ENCODE data around the gene KDM2B.
A peak's percentile ranks its signal among the peaks of the same experiment; 100 is the strongest.
"Not testable (repeated sequence)": the region's sequence is repeated elsewhere in the genome, so short reads cannot be mapped to it uniquely, and the experiment has no call there.

Gene KDM2B

DNA sequence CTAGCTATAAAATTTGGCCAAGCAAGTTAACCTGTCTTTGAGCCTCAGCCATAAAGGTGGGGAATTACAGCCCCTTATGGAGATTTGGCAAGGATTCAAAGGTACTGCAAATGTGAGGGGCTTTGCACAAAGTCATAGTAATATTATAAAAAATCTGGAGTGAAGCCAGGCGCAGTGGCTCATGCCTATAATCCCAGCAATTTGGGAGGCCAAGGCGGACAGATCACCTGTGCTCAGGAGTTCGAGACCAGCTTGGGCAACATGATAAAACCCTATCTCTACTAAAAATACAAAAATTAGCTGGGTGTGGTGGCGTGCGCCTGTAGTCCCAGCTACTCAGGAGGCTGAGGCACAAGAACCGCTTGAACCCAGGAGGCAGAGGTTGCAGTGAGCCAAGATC is 4.1 kb upstream of the KDM2B start:
- not testable (repeated sequence) for H3K27me3 ChIP-seq (ENCODE audit: control insufficient read depth, insufficient read depth, low read length); H3K4me1 ChIP-seq (ENCODE audit: control insufficient read depth, insufficient read depth, low read length)
- WGBS (ENCODE audit: insufficient coverage, insufficient read length) = no CpG with 5 or more reads among the region's 6 CpGs

DNA sequence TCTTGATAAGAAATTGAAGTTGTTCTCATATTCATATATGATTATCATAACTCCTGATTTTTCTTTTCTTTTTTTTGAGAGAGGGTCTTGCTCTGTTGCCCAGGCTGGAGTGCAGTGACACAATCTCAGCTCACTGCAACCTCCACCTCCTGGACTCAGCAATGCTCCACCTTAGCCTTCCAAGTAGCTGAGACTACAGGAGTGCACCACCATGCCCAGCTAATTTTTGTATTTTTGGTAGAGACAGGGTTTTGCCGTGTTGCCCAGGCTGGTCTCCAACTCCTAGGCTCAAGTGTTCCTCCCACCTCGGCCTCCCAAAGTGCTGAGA is 2.5 kb upstream of the KDM2B start:
- H3K4me1 ChIP-seq (ENCODE audit: control insufficient read depth, insufficient read depth, low read length); DNase-seq (ENCODE audit: low read depth, low spot score); H3K4me3 ChIP-seq (ENCODE audit: low read length); H3K36me3 ChIP-seq (ENCODE audit: control insufficient read depth, insufficient read depth, low read length); H3K27me3 ChIP-seq (ENCODE audit: control insufficient read depth, insufficient read depth, low read length); H3K27ac ChIP-seq (ENCODE audit: low read length); H3K9me3 ChIP-seq (ENCODE audit: control insufficient read depth, insufficient read depth, low read length): not testable (repeated sequence)
- WGBS (ENCODE audit: insufficient coverage, insufficient read length) = no CpG with 5 or more reads among the region's 2 CpGs

More for the DNA sequence above, 4.1 kb upstream of the KDM2B start:
- H3K9me3 ChIP-seq (ENCODE audit: control insufficient read depth, insufficient read depth, low read length); H3K36me3 ChIP-seq (ENCODE audit: control insufficient read depth, insufficient read depth, low read length); DNase-seq (ENCODE audit: low read depth, low spot score); H3K27ac ChIP-seq (ENCODE audit: low read length); H3K4me3 ChIP-seq (ENCODE audit: low read length): not testable (repeated sequence)

DNA sequence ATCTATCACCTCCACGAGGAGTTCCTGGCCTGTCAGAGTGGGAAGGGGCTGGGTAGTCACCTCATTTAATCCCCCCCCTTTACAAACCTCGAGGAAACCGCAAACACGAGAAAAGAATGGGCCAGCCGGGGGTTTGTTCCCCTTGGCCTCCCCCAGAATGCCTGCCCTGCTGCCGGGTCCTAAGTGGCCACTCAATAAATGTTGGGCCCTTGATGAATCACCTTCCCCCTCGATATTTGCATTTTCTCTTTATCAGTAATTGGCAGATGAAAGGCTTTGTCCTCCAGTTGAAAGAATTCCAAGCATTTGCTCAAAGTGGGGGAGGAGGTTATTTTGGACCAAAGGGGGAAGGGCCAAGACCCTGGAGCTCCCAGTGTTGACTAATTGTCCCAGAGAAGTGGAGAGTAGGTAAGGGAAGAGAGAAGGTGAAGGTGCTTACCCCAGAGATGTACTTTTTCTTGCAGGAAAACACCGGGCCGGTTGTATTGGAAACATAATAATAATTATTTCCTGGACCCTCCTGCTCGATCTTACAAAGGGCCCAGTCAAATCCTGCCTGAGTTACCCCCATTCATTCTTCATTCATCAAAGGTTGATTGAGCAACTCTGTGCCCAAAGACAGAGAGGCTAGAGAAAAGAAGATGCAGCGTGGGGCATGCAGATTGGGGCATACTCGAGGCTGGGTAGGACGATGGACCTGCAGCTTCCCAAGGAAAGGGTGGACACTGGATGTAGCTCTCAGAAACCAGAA is 1.9 kb upstream of the KDM2B start:
- Histone ChIP-seq H3K27me3 (ENCODE audit: control insufficient read depth, insufficient read depth, low read length) (no peaks in the 10 kb centered on the region), H3K27ac (ENCODE audit: low read length) (no peak overlapping the region), H3K9me3 (ENCODE audit: control insufficient read depth, insufficient read depth, low read length) (no peaks in the 10 kb centered on the region), H3K4me1 (ENCODE audit: control insufficient read depth, insufficient read depth, low read length) (peaks cover 2% of the 10 kb centered on the region; the same call in 1 of the 2 replicates), H3K4me3 (ENCODE audit: low read length) (peak overlapping the region; percentile 39; the same call in 1 of the 2 replicates), H3K36me3 (ENCODE audit: control insufficient read depth, insufficient read depth, low read length) (no peaks in the 10 kb centered on the region)
- no CpG with 5 or more reads among the region's 13 CpGs for WGBS (ENCODE audit: insufficient coverage, insufficient read length)
- peak; percentile 90 for DNase-seq (ENCODE audit: low read depth, low spot score)

DNA sequence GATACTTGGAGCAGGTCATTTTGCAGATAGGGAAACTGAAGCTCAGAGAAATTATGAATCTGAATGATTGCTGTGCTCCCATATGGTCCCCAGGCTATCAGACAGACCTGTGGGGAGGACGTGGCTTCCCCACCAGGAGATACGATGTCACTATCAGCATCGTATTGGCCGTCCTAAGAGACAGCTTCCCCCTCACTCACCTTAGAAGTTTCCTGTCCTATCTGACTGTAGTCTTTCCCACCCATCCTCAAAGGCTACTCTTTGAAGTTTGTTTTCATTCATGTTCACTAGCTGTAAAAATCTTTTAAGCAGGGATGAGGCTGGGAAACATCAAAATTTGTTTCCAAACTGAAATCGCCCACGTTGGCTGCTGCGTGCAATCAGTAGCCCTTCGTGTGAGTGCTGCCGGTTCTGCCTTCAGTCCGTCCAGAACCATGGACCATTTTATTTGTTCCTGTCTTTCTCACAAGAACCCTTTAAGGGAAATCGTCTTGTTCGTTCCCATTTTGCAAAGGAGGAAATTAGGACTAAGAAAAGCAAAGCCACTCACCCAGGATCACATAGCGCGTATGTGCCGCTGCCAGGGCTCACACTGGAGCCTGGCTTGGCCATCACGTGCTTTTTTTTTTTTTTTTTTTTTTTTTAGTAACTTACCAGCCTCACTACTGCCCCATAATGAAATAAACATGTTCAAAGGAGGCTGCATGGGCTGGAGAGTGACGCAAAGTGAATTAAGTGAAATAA is 1.0 kb upstream of the KDM2B start:
- H3K27me3 ChIP-seq (ENCODE audit: control insufficient read depth, insufficient read depth, low read length) = no peaks in the 10 kb centered on the region
- peaks cover 2% of the 10 kb centered on the region for H3K4me1 ChIP-seq (ENCODE audit: control insufficient read depth, insufficient read depth, low read length)
- peak overlapping the region; percentile 67; the same call in 1 of the 2 replicates for H3K4me3 ChIP-seq (ENCODE audit: low read length)
- no peaks in the 10 kb centered on the region for H3K9me3 ChIP-seq (ENCODE audit: control insufficient read depth, insufficient read depth, low read length)
- no peak for DNase-seq (ENCODE audit: low read depth, low spot score)
- no peaks in the 10 kb centered on the region for H3K36me3 ChIP-seq (ENCODE audit: control insufficient read depth, insufficient read depth, low read length)
- no CpG with 5 or more reads among the region's 17 CpGs for WGBS (ENCODE audit: insufficient coverage, insufficient read length)
- no peak overlapping the region for H3K27ac ChIP-seq (ENCODE audit: low read length)

DNA sequence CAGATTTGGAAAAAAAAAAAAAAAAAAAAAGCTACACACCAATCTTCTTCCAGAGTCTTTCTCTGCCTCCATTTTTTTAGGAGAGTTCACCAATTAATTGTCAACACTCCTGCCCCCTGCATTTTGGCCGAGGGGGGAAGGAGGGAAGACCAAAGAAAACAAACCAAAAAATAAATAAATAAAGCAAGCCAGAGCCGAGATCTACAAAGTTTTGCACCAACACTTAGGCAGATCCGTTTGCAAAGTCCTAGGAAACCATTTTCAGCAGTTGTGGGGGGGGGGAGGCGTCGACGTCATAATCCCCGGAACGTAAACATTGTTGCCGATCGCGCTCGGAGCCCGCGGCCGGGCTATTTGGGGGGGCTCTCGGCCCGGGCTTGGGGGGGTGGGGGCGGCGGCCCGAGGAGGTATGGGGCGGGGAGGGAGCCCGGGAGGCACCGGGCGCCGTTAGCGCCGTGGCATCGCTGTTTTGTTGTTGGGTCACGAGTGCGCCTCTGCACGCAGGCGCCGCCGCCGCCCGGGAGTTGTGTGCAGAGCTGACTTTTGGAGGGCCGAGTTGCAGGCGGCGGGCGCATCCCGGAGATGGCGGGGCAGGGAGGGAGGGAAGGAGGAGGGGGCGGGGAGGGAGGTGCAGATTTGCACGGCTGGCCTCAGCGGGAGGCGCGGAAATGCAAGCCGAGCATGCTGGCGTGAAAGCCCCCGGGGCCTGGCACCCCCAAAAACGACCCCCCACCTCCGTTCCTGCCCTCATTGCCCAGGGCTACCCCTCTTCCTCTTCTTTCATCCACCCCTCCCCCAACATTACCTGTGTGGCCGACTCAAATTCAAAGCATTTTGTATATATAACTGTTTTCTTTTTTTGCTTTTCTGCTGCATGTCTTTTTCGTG is 598 bp downstream of the KDM2B start:
- Histone ChIP-seq H3K4me3 (ENCODE audit: low read length) (peak overlapping the region; percentile 67; the same call in 1 of the 2 replicates), H3K9me3 (ENCODE audit: control insufficient read depth, insufficient read depth, low read length) (no peaks in the 10 kb centered on the region), H3K27ac (ENCODE audit: low read length) (peak overlapping the region; percentile 52), H3K36me3 (ENCODE audit: control insufficient read depth, insufficient read depth, low read length) (peaks cover 3% of the 10 kb centered on the region; the same call in 1 of the 2 replicates), H3K4me1 (ENCODE audit: control insufficient read depth, insufficient read depth, low read length) (peaks cover 4% of the 10 kb centered on the region), H3K27me3 (ENCODE audit: control insufficient read depth, insufficient read depth, low read length) (no peaks in the 10 kb centered on the region)
- no peak for DNase-seq (ENCODE audit: low read depth, low spot score)
- WGBS (ENCODE audit: insufficient coverage, insufficient read length) = no CpG with 5 or more reads among the region's 54 CpGs

DNA sequence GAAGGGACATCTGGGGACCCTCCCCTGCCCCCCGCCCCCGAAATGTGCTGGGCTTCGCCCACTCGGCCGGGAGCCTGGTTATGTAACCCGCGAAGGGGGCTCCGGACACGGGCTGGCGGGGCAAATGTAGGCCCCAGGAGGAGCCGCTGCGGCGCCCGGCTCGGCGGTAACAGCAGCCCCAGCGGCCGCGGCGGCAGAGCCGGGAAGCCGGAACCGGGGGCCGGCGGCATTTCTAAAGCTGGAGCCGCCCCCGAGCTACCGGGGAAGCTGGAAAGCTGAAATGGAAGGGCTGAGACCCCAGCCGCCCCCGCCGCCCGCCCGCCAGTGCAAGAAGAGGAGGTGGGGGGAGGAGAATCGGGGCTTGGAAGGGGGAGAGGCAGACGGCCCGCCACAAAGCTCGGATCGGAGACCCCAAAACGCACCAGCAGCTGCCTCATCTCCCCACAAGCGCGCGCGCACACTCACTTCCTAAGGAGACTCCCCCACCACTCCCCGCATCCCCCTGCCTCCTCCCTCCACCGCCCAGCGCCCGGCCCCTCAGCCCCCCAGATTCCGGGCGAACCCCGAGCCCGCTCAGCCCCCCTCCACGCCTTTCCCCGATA is 1.5 kb downstream of the KDM2B start:
- H3K9me3 ChIP-seq (ENCODE audit: control insufficient read depth, insufficient read depth, low read length) = no peaks in the 10 kb centered on the region
- peak overlapping the region; percentile 50 for H3K4me3 ChIP-seq (ENCODE audit: low read length)
- H3K4me1 ChIP-seq (ENCODE audit: control insufficient read depth, insufficient read depth, low read length) = peaks cover 4% of the 10 kb centered on the region
- no peak for DNase-seq (ENCODE audit: low read depth, low spot score)
- no peak overlapping the region for H3K27ac ChIP-seq (ENCODE audit: low read length)
- WGBS (ENCODE audit: insufficient coverage, insufficient read length) = no CpG with 5 or more reads among the region's 53 CpGs
- no peaks in the 10 kb centered on the region for H3K27me3 ChIP-seq (ENCODE audit: control insufficient read depth, insufficient read depth, low read length)
- H3K36me3 ChIP-seq (ENCODE audit: control insufficient read depth, insufficient read depth, low read length) = peaks cover 13% of the 10 kb centered on the region

DNA sequence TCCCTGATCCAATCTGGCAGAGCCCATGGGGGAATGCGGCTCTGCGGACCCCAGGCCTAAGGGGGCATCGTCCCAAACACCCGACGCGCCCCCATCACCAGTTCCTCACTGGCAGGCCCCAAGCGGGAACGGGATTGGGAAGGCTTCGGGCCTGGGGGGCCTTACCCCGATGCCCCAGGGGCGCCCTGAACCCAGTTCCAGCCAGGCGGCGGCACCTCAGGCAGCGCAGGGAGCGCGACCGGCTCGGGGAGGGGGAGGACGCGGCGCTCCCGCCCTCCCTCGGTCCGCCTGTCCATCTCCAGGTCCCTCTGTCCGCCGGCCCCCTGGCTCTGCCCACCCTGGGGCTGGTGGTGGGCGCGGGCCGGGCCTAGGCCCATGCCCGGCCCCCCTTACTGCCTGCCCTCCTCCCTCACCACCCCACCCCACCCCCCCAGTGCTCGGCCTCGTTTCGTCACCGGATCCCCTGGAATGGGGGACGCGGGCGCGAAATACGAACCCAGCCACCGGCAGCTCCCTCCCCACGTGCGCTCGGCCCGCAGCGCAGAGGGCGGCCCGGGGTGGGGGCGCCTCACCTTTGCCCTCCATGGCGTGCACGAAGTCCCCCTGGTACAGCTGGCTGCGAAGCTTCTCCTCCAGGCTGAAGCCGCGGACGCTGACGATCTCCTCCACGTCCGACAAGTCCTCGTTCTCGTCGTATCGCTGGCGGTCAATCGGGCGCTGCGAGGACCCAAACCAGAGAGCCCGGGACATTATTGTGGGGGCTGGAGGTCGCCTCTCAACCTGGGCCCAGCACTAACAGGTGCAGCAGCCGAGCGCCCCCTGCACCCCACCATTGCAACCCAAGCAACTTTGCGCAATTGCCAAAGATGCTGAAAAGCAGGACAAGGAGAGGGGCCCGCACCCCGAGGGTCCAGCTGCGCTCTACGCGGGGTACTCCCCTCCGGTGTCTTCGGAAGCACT is 2.3 kb downstream of the KDM2B start:
- peak overlapping the region; percentile 50 for H3K4me3 ChIP-seq (ENCODE audit: low read length)
- peaks cover 2% of the 10 kb centered on the region for H3K4me1 ChIP-seq (ENCODE audit: control insufficient read depth, insufficient read depth, low read length)
- H3K27ac ChIP-seq (ENCODE audit: low read length) = peak overlapping the region; percentile 93
- no peaks in the 10 kb centered on the region for H3K27me3 ChIP-seq (ENCODE audit: control insufficient read depth, insufficient read depth, low read length)
- H3K9me3 ChIP-seq (ENCODE audit: control insufficient read depth, insufficient read depth, low read length) = no peaks in the 10 kb centered on the region
- H3K36me3 ChIP-seq (ENCODE audit: control insufficient read depth, insufficient read depth, low read length) = peaks cover 20% of the 10 kb centered on the region
- WGBS (ENCODE audit: insufficient coverage, insufficient read length) = no CpG with 5 or more reads among the region's 77 CpGs
- no peak for DNase-seq (ENCODE audit: low read depth, low spot score)

DNA sequence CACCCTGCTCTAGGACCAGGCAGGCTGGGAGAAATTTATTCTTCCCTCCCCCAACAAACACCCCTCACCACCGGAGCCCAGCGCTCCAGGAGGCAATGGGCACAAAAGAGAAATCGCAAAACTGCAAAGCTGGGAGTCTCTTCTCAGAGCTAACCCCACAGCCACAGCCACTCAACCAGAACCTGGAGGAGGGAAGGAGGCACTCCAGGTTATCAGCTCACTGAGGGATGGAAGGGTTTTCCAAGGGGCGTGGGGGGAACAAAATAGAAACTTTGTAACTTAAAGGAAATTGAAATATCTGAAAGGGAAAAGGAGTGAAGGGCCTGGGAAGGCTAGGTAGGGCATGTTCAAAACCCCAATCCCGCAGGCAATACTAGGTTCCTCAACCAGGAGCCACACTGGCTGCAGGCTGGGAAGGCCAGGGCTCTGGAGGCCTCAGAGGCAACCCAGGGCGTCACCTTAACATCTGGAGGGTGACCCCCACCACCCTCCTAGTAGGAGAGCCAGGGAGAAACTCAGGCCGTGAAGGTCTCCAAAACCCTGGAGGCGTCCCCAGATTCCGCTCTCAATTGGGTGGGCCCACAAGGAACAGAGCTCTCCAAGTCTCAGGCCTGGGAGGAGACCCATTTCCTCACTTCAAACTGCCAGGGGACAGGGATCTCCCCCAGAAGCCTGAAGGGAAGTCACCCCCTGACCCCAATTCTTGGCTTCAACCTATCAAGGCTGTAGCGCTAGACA is 3.2 kb downstream of the KDM2B start:
- WGBS (ENCODE audit: insufficient coverage, insufficient read length) = no CpG with 5 or more reads among the region's 10 CpGs
- no peaks in the 10 kb centered on the region for H3K9me3 ChIP-seq (ENCODE audit: control insufficient read depth, insufficient read depth, low read length)
- H3K4me3 ChIP-seq (ENCODE audit: low read length) = peak overlapping the region; percentile 50; the same call in 1 of the 2 replicates
- no peak for DNase-seq (ENCODE audit: low read depth, low spot score)
- H3K27me3 ChIP-seq (ENCODE audit: control insufficient read depth, insufficient read depth, low read length) = no peaks in the 10 kb centered on the region
- peaks cover 20% of the 10 kb centered on the region for H3K36me3 ChIP-seq (ENCODE audit: control insufficient read depth, insufficient read depth, low read length)
- peaks cover 2% of the 10 kb centered on the region for H3K4me1 ChIP-seq (ENCODE audit: control insufficient read depth, insufficient read depth, low read length)
- peak overlapping the region; percentile 93 for H3K27ac ChIP-seq (ENCODE audit: low read length)

DNA sequence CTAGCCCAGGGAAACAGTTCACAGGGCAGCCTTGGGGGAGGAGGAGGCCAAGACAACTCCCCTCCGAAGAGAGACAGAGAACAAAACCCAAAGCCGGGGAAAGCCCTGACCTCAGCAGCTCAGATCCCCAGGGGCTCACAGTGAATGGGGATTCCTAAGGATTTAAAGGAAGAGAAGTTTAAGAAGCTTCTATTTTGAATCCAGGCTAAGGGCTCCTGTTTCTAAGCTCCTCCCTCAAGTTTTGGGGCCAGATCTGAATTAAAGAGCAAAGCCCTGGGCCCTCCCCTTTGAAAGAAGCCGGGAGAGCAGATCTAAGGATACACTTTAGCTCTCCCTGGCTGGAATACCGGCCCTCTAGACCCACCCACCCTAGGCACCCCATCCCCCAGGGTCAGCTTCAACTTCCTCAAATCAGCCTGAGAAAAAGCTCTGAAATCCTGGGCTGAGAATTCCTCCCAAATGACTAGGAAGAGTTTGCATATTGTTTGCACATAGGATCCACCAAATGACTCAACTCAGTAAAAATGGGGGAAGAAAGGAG is 3.9 kb downstream of the KDM2B start:
- peak; percentile 74 for DNase-seq (ENCODE audit: low read depth, low spot score)
- Histone ChIP-seq H3K4me3 (ENCODE audit: low read length) (peak overlapping the region; percentile 50; the same call in 1 of the 2 replicates), H3K4me1 (ENCODE audit: control insufficient read depth, insufficient read depth, low read length) (peaks cover 2% of the 10 kb centered on the region), H3K36me3 (ENCODE audit: control insufficient read depth, insufficient read depth, low read length) (peaks cover 26% of the 10 kb centered on the region), H3K27me3 (ENCODE audit: control insufficient read depth, insufficient read depth, low read length) (no peaks in the 10 kb centered on the region), H3K27ac (ENCODE audit: low read length) (peak overlapping the region; percentile 93), H3K9me3 (ENCODE audit: control insufficient read depth, insufficient read depth, low read length) (no peaks in the 10 kb centered on the region)
- no CpG with 5 or more reads among the region's 4 CpGs for WGBS (ENCODE audit: insufficient coverage, insufficient read length)

Data from iPS DF 6.9 (cell line).